GM18873 (cell line): Measurements from ENCODE around the gene CNGA1.

ENCODE experiments used
- ATAC-seq: cut with Tn5 transposase; IDR thresholded peaks from one replicate; pipeline ENCODE4 v1.9.1; 2021; ENCODE audit warnings: mild to moderate bottlenecking, moderate library complexity, moderate number of reproducible peaks; ENCODE audit not compliant: unreplicated experiment, low FRiP score

The CNGA1 gene

GRCh38 chr4:48016141-48017107 lies at the start of gene CNGA1, which contains the start of gene NIPAL1:
Gene CNGA1, minus strand, starts transcription at chr4:48016681. Its CDS starts 63,992 bp downstream, at chr4:47952689.
Gene NIPAL1, plus strand, starts transcription at chr4:48016772. Its CDS starts 68 bp downstream, at chr4:48016840.
- ATAC-seq, result peak; percentile 78

GRCh38 chr4:48065587-48066052 lies 49.1 kb upstream of the CNGA1 start:
- peak; percentile 84 for ATAC-seq

- no peak for ATAC-seq
Measured at GRCh38 chr4:48064349-48064748, 47.9 kb upstream of the CNGA1 start.

GRCh38 chr4:48058617-48059530 lies 42.4 kb upstream of the CNGA1 start:
- no peak for ATAC-seq

- no peak for ATAC-seq
Measured at GRCh38 chr4:48051078-48051477, 34.6 kb upstream of the CNGA1 start.

GRCh38 chr4:48049483-48049882 lies 33.0 kb upstream of the CNGA1 start:
- ATAC-seq, result no peak

- ATAC-seq, result no peak
Measured at GRCh38 chr4:48047896-48048295, 31.4 kb upstream of the CNGA1 start.

GRCh38 chr4:48047421-48047844 lies 31.0 kb upstream of the CNGA1 start:
- peak; percentile 100 for ATAC-seq

GRCh38 chr4:48046059-48046458 lies 29.6 kb upstream of the CNGA1 start:
- no peak for ATAC-seq

- no peak for ATAC-seq
Measured at GRCh38 chr4:48044298-48044697, 27.8 kb upstream of the CNGA1 start.

GRCh38 chr4:48043504-48043903 lies 27.0 kb upstream of the CNGA1 start:
- ATAC-seq, result no peak

GRCh38 chr4:48042979-48043461 lies 26.5 kb upstream of the CNGA1 start:
- ATAC-seq, result no peak

- ATAC-seq, result no peak
Measured at GRCh38 chr4:48041535-48042137, 25.2 kb upstream of the CNGA1 start.

GRCh38 chr4:48039561-48039960 lies 23.1 kb upstream of the CNGA1 start:
- ATAC-seq, result no peak

GRCh38 chr4:48038666-48039065 lies 22.2 kb upstream of the CNGA1 start:
- ATAC-seq, result no peak

- ATAC-seq, result no peak
Measured at GRCh38 chr4:48037117-48037462, 20.6 kb upstream of the CNGA1 start.

- no peak for ATAC-seq
Measured at GRCh38 chr4:48035952-48036351, 19.5 kb upstream of the CNGA1 start.

GRCh38 chr4:48033825-48034413 lies 17.4 kb upstream of the CNGA1 start:
- peak; percentile 41 for ATAC-seq

GRCh38 chr4:48033412-48033811 lies 16.9 kb upstream of the CNGA1 start:
- no peak for ATAC-seq

GRCh38 chr4:48032721-48033120 lies 16.2 kb upstream of the CNGA1 start:
- ATAC-seq, result no peak
